Stimulated activated CD4-positive, alpha-beta T cell treated with anti-CD3 and anti-CD28 coated beads, Interleukin-4, amount 100 ng/mL, for 24 hours (primary cell): ENCODE data around the gene SH3D19.

Experiments
- DNase-seq: peaks from one replicate; pipeline ENCODE4 v3.0.0-alpha.2; 2020

The SH3D19 gene

DNA sequence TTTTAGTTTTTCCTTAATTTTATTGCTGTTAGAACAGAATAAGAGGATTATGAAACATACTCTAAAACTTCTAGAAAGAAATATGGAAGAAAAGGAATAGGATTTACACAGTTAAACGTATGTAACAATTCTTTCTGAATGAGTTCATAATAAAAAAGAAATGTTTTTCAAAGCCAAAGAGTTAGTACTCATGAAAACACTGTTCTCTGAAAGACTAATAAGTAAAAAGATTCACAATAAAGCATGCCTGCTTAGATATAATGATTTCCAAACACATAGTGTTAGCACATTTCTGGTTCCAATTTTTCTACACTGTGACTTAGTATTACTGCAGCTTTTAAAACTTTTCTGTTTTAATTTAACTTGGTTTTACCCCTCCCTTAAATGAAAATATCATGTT lies 98.2 kb downstream of the SH3D19 start:
- DNase-seq = no peak

DNA sequence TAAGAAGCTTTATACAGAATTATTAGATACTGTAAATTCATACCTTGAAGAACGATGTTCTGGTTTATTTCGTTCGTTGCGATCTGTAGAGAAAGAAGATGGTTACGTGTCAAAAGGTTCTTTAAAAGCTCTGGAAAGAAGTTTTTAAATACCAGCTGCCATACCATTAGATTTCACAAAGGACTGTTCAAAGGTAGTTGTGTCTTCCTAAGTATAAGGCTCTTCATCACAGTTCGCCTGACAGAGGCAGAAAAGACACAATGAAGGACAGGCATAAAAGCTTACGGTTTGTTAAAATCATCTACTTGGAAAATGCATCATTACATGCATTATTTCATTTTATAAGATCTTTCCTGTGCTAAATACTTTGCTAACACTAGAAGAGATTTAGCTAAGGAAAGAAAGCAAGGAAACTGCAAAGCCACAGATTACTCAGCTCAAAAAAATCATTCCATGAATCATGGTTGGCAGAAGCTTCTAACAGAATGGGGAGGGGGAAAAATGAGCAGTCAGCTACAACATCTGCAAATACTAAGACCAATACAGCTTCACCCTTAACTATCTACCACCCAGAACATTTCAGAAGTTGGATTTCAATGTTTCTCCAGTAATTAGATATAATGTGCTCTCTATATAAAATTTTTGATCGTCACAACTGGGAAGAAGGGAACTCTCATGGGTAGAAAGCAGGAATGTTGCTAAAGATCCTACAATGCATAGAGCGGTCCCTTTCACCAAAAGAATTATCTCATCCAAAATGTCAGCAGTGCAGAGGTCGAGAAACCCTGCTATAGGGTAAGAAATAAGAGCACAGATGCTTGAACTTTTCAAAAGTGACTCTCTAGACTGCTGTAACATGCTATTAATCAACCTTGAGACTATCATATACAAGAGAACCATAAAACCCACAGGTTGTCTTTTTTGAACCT lies 99.1 kb downstream of the SH3D19 start:
- no peak for DNase-seq

DNA sequence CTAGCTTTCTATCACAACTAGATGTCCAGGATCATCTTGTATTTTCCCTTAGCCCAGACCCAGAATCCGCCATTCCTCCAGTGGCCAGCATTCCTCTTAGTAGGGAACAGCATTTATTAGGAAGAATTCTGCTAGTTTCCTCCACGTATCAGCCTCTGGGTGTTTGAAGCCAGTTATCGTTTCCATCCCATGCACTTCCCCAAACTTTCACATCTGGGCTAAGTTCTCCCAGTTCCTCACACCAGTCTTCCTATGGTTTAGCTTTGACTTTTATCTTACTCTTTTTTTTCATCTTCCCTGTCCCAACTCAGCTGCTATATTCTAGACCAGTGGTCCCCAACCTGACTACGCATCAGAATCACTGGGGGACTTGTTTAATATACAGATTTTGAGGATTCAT lies 101.9 kb downstream of the SH3D19 start:
- DNase-seq = no peak

DNA sequence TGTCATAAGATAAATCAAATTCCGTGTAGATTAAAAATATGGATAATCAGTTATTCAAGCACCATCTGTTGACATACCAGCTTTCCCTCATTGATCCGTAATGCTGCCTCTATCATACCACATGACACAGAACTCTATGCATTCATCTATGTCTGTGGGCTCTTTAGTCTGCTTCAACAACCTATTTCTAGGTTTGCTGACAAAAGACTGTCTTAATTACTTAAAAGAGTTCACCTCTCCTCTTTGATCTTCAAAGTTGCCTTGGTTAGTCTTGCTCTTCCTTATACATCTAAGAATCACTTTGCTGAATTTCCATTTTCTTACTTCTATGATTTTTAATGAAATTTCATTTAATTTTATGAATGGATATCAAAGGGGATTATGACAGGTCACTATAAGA lies 105.5 kb downstream of the SH3D19 start:
- no peak for DNase-seq

DNA sequence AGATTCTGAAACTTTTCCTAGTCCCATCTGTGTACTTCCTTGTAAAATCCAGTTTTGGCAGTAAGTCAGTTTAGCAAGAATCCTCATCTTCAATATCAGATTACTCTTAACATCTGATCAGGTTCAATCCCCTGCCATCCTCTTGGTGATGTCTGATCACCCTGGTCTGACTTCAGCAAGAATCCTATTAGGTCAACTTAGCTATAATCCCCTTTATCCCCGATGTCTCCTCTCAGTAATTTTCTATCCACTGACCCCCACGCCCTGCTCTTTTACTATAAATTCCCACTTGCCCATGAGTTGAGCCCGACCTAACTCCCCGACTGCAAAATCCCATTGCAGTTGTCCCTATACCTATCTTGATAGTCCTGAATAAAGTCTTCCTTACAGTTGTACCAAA lies 106.3 kb downstream of the SH3D19 start:
- DNase-seq = no peak

DNA sequence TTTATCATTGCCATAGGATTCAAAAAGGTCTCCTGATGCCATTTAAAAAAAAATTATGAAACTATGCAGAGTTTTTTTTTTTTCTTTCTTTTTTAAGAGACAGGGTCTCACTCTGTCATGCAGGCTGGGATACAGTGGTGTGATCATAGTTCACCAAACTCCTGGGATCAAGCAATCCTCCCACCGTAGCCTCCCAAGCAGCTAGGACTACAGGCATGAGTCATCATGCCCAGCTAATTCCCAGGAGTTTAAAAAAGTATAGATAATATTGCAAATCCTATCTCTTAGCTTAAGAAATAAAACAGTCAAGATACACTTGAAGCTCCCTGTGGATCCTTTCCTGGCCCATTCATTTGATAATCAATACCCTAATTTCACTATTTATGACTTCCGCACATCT lies 107.1 kb downstream of the SH3D19 start:
- no peak for DNase-seq

DNA sequence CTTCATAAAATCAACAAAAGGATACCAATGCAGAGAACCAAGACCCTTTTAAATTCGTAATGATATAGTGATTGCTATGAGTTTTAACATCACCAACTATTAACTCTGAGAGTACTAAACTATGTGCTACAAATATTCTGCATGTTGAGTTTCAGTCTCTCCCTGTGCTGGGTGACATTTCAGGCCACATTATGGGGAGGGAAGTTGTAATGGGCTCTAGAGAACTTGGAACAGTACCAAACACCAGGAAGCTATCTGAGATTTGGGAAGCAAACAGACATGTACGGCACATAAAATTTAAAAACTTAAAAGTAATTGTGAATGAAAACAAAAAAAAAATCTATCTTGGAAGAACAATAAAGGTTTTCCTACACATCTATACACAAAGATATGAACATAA lies 108.1 kb downstream of the SH3D19 start:
- no peak for DNase-seq

DNA sequence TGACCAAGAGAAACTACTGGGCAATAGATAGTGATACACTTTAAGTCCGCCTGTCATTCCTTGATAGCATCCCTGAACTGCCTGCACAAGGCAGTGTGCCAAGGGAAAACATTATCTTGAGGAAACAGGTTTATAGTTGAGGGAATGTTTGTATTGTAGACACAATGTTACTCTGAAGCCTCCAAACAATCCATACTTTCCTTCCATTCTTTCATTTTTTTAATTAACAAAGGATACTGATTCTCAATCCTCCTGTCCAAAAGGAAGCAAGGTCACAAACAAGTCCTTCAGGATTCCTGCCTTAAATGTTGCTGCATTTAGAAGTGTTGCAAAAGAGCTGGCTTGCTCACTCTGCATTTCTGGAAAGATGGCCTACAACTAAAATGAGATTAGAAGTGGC lies 110.1 kb downstream of the SH3D19 start:
- no peak for DNase-seq

DNA sequence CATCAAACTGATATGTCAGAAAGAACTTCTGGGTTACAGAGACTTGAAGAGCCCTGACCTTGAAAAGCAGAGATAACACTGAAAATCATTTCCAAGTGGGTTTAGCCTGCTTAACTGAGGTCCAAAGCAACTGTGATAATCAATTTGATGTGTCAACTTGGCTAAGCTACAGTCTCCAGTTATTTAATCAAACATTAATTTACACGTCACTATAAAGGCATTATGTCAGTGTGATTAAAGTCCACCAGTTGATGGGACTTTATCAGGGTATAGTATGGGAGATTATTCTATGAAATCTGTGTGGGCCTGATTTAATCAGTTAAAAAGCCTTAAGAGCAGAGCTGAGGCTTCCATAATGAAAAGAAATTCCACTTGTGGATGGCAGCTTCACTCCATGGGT lies 117.5 kb downstream of the SH3D19 start:
- no peak for DNase-seq

DNA sequence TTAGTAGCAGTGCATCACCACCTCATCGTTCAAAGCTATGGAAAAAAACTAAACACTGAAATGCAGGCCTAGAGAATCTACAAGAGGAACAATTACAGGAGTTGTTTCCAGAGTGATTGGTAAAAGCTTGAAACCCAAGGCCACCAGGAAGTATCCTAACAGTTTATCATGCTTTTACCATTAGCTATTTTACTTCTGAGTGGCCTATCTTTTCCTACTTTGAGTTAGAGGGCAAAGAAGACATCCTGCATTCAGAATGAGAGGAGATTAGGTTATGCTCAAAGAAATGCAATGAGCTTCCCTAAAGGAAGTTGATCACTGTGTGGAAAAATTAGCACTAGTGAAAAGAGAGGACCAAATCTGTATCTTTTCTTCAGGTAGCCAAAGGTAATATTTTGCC lies 118.2 kb downstream of the SH3D19 start:
- DNase-seq = no peak

DNA sequence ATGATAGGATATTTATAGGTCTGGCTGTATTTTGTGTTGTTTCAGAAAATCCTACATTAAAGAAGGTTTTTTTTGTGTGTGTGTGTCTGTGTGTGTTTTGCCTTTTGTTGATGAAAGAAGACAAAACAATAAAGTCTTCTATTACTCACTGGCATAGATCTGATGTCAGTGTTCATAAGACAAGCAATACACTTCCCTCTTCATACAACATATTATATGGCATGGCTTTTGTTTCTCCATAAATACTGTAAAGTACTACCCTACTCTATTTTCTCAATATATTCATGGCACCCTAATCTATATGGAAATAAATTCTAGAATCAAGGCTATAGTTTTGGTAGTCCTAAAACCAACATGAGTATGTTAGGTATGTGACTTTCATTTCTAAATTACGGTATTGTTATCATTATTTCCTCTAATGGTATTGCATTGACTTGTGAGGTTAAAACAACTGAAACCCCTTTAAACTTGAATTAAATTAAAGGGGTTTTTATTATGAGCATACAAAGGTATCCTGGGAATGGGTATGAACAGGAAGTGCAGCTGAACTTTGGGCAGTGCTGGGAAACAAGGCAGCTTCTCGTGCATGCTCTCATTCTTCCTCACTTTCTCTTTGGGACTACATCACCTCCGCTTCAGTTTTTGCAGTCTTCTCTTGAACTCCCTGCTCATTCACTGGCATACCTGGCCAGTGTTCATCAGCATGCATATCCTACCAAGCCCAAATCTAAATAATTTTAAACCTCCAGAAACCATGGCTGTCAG lies 119.0 kb downstream of the SH3D19 start:
- DNase-seq = no peak

DNA sequence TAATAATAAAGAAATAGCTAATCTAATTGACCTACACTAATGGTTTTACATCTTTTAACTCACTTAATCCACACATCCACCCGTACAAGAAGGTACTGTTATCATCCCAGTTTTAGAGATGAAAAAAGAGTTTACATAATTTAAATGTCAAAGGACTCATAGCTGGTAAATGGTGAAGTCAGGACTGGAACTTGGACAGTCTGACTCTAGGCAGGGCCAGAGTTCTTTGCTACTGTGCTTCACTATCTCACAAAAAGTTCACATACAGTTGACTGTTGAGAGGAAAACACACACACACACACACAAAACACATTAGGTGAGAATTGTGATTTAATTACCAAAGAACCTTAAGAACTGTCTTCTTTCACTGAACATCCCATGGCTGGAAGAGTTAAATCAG lies 119.7 kb downstream of the SH3D19 start:
- DNase-seq = no peak

DNA sequence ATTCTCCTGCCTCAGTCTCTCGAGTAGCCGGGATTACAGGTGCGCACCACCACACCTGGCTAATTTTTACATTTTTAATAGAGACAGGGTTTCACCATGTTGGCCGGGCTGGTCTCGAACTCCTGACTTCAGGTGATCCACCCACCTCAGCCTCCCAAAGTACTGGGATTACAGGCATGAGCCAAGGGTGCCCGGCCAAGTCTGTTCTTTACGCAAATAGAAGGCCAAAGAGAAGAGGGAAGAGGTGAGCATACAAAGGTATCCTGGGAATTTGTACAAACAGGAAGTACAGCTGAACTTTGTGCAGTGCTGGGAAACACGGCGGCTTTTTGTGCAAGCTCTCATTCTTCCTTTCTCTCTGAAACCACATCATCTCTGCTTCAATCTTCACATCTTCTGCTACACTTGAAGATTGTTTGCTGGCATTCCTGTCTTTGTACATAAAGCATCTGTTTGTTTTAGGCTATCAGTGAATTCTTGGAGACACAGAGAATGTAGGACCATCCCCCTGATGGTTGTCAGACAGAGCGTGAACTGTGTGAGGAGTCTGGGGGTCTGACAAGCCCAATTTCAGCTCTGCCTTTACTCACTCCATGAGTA lies 120.4 kb downstream of the SH3D19 start:
- no peak for DNase-seq

DNA sequence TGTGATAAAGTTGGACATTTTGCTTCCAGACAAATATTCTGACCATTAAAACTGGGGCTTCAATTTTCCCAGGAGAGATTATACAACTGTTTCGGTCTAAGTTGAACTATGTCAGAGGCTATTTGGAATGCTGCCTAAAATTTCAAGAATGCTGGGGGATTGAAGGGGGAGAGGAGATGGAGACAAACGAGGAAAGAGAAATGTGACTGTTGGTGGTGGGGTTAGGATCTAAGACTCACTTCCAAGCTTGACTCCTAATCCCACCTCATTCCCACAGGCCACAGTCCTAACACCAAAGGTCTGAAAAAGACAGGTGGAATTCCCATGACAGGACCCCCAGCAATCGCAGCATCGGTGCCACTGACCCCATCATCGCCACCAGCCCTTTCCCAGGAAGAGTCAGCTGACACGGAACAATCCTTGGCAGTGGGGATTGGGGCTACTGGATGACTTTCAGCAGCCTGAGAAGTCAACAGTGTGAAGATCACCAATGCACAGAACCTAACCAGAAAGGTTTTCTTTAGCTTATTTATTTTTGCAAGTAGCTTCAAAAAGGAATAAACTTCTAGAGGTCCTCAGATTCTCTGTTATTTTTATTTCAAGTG lies 122.5 kb downstream of the SH3D19 start:
- no peak for DNase-seq

DNA sequence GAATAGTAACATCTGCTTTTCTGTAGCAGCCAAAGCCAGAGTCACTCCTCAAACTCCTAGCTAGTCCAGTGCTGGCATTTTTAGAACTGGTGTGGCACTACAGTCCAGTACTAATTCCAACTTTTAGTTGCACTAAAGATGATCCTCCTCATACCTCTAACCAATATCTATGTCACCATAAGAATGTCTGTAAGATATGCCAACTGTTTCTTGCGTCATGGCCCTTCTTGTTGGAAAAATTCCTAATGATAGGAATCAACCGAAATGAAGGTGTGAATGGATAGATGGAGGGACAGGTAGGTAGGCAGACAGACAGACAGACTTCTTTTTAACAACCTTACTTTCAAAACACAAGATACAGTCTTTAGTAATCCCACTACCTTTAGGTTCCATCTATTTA lies 123.0 kb downstream of the SH3D19 start:
- DNase-seq = no peak

DNA sequence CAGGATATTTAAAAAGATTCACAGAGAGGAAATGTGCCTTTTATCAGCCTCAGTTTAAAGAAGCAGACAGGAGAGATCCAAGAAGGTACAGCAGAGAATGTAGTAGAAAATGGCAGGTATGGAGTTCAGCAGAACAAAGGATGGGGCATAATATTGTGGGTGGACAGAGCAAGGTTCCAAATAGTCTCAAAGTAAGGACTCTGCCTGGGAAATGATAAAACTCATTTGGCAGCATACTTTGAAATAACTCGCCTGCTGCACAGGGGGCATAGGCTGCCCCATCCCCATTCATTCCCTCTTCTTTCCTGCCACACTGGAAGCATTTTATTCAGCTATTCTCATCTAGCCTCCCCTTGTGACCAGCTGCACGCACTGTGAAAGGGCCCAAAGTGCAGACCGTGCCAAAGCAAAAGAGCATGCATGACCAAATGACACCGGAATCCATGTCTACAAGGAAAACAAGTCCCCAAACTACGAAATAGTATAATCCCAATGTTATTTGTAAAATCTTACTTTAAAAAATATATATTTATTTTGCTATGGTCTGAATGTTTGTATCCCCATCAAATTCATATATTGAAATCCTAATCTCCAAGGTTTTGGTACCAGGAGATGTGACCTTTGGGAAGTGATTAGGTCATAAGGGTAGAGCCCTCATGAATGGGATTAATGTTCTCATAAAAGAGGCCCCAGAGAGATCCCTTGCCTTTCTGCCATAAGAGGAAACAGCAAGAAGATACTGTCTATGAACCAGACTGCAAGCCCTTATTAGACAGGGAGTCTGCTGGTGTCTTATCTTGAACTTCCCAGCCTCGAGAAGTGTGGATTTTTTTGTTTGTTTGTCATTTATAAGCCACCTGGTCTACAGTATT lies 125.8 kb downstream of the SH3D19 start:
- DNase-seq = no peak

DNA sequence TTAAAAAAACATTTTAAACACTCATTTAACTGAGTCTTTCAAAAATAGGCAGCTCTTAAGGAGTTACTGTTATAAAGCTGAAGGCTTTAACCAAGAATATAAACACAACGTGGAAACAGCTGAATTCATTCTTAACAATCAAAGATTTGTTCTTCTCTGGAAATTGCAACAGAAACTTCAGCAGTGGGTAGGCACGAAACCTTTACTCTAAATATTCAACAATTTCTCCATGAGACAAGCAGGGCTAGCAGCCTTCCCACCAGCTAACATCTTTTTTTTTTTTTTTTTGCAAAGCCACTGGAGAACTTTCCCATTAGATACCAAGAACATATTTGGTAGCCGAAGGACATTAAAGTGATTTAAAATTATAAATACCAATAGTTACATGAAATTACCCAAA lies 126.7 kb downstream of the SH3D19 start:
- no peak for DNase-seq

DNA sequence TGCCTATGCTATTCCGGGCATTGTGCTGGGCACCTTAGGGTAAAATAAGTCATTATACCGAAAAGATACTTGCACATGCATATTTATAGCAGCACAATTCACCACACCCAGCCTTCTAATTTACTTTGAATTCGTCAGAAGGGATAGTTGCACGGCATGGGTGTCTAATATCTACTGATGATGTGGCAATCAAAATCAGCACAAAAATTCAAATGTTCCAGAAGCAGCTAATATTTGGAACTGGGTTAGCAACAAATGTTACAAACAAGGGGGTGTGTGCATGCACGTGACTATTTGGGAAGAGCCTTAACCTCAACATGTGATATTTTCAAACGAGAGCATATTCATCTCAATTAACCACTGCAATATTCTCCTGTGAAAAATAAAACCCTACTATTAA lies 128.2 kb downstream of the SH3D19 start:
- DNase-seq = no peak

DNA sequence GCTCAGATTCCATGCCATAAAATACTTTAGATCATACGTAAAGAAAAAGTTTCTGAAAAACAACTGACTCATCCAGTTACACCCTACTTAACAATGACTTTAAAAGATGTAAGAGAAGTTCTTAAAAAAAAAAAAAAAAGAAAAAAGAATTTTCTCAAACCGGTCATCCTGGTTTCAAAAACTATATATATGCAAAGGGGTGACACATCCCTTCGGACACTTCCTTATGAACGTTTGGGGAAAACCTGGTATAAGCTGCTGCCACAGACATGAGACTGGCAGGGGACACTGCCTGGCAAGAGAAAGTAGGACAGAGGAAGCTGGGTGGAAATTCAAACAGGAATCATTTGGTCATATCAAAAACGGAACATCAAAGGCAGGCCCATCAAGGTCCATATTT lies 129.6 kb downstream of the SH3D19 start:
- no peak for DNase-seq

DNA sequence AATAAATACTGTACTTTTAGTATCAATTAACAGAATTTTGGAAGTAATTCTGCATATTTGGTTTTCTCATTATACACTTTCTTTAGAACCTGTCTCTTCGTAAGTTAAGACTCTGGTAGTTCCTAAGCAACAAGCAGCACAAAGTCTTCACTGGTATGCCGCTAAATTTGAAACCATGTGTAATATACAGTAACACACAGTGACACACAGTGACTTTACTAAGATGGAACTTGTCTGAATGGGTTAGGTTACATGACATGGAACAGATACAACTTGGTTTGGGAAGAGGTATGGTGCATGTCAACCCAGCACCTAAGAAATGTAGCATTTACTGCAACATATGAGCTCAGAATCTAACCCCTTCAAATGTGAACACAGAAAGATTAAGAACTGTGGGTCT lies 132.0 kb downstream of the SH3D19 start:
- DNase-seq = no peak

DNA sequence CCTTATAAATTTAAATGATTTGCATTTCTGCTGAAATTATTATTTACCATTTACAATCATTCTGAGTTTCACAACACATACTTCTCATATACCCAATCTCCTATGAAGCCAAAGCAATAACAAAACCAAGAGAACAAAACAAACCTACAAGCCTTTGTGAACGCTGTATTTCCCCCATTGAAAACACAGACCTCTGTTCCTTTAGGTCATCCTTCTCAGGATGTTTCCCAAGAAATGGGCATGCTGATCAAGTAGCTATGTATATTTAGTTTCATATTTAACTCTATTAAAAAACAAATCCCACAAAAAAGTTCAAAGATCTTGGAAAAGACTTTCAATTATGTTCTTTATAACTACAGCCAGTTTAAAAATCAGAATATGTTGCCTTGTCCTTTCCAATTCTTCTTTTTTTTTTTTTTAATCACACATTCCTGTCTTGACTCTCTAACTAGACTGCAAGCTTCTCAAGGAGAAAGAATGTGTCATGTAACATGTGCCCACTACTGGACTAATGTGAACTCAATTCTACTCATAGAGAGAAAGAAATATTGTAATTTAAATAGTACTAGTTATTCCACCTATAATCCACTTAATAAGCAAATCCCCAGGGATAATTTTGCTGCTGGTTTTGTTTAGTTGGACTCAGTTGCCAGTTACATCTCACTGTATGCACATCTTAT lies 132.7 kb downstream of the SH3D19 start:
- DNase-seq = no peak
